HG02623 (cell line): ENCODE results near the gene WDR18.

ENCODE experiments used
- ATAC-seq: cut with Tn5 transposase; IDR thresholded peaks from one replicate; pipeline ENCODE4 v1.9.1; 2021; ENCODE audit warnings: moderate library complexity; ENCODE audit not compliant: unreplicated experiment

WDR18 gene

GRCh38 chr19:1006711-1007398 lies 22.7 kb downstream of the WDR18 start:
- ATAC-seq, result no peak

DNA sequence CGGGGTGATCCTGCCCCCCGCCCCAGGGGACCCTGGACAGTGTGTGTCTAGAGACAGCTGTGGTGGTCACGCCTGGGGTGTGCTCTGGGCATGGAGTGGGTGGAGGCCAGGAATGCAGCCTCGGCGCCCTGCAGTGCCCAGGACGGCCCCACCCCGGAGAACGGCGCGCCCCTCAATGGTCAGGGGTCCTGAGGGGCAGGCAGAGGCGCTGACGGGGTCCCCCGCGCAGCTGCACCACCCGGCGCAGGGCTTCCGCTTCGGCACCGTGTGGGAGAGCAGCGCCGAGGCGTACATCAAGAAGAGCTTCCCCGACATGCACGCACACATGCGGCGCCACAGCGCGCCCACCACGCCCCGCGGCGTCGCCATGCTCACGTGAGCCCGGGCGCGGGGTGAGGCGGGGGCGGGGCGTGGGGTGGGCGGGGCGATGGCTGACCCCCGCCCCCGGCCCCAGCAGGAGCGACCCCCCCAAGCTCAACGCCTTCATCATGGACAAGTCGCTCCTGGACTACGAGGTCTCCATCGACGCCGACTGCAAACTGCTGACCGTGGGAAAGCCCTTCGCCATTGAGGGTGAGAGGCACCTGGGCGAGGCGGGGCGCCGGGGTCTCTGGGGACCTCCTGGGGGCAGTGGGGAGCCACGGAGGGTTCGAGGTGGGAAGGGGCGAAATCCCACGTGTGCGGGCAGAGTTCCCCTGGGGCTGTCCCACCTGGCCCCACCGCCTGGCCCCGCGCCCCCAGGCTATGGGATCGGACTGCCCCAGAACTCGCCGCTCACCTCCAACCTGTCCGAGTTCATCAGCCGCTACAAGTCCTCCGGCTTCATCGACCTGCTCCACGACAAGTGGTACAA lies 23.5 kb downstream of the WDR18 start:
- ATAC-seq, result no peak

DNA sequence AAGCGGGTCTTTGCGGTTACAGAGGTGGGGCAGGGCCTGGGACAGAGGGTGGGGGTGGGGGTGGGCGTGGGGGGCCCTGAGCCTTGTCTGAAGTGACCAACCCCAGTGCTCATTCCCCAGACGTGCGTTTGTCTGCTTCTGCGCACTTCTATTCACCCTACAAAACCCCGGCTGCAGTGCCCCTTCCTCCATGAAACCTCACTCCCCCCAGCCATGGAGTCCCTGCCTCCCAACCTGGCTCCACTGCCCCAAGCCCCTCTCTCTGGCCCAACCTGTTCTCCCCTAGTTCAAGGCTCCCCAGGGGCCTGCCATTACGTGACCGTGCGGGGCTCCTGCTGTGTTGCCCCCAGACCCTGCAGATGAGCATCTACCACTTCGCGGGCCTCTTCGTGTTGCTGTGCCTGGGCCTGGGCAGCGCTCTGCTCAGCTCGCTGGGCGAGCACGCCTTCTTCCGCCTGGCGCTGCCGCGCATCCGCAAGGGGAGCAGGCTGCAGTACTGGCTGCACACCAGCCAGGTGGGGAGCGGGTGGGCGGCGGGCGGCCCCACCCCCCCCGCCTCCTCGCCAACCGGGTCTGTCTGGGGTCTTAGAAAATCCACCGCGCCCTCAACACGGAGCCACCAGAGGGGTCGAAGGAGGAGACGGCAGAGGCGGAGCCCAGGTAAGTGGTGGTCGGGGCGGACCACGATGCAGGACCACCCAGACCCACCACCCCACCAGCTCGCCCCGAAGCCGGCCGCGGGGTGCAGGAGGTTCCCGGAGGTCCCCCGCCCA lies 24.3 kb downstream of the WDR18 start:
- no peak for ATAC-seq

GRCh38 chr19:1009041-1009980 lies 25.2 kb downstream of the WDR18 start:
- ATAC-seq, result no peak

DNA sequence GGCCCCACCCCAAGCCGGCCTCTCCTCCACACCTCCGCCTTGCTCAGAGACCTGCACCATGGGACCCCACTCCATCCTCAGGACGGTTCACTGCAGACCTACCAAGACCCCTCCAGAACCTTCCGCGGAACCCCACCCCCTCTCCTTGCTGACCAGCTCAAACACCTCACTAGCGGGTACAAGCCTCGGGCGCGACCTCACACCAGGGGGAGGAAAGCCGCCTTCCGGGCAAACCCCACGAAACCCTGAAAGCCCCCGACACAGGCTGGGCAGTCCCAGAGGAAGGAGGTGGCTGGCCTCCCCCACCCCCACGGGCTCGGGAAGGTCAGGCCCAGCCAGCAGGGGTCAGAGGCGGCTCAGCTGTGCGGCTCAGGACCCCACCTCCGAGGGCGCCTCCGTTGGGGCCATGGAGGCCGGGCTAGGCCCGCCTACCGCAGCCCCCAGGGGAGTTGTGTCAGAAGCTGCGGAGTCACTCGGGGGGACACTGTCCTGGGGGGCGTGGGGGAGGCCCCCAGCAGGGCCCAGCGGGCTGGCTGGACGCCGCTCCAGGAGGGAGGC lies 25.9 kb downstream of the WDR18 start:
- no peak for ATAC-seq

DNA sequence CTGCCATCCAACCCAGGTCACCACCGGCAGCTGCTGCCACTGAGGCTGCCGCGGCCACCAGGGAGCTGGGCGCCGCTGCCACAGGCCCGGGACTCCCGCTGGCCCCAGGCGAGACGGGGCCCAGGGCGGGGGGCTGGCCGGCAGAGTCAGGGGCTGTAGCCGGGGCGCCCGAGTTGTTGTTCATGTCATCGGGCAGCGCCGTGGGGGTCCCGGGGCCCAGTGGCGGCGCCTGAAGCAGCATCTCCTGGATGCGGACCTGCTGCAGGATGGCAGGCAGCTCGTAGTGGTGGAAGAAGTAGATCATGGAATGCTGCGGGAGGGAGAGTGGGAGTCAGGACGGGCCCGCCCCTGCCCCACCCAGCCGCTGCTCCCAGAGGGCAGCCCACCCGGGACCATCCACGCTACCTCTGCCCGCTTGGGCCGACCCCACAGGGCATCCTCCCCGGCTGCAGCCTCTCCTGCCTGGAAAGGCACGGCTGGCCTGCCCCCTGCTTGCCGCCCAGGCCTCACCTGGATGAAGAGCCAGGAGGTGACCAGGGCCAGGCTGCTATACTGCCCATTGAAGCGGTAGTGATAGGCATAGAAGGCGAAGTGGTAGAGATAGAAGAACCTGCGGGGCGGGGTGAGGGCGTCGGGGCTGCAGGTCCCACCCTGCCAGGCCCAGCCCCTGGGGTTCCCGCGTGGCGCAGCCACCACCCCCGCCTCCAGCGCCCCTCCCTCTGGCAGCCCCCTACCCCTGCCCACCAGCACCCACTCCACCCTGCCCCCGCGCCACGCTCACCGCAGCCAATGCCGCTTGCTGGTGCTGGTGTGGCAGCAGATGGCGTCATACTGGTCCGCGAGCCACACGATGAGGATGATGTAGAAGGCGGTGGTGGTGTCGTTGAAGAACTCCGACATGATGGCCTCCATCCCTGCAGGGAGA lies 26.7 kb downstream of the WDR18 start:
- ATAC-seq, result no peak

GRCh38 chr19:1011831-1012333 lies 27.7 kb downstream of the WDR18 start:
- no peak for ATAC-seq

GRCh38 chr19:1012334-1012733 lies 28.2 kb downstream of the WDR18 start:
- ATAC-seq, result no peak

- no peak for ATAC-seq
These were observed 29.1 kb downstream of the WDR18 start for GRCh38 chr19:1013218-1013617.

DNA sequence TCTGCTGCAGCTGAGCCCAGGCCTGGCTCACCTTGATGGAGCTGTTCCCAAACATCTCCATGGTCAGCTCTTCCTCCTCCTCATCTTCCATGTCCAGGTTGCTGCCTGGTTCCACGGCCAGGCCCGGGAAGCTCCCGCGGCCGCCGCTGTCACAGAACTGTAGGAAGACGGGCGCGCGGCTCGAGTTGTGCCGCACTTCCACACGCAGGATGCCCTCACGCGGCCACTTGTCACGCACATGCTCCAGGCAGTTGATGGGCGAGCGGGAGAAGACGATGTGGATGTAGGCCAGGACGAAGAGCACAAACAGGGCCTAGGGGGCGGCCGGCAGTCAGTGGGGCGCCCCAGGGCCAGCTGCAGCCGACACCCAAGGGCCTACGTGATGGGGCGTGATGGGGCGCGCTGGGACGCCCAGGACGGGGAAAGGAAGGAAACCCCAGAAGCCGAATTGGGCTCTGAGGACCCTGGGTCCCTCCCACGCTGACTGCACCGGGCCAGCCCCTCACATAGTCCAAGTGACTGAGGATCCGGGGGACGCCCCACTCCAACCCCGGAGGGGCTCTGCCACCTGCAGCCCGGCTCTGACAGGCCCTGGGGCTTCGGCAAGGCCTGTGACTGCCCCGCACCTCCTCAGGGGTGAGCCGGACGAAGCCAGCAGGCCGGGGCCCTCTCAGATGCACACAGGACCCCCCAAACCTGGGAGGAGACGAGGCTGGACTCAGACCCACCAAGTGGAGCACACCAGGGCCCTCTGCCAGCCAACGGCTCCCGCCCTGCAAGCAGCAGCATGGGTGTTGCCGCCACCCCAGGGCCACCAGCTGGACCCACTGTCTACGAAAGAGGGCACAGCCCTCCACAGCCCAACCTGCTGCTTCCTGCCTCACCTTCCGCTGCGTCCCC lies 30.3 kb downstream of the WDR18 start:
- no peak for ATAC-seq

- ATAC-seq, result no peak
These were observed 31.1 kb downstream of the WDR18 start for GRCh38 chr19:1015061-1015781.

- ATAC-seq, result no peak
These were observed 31.9 kb downstream of the WDR18 start for GRCh38 chr19:1015782-1016646.

DNA sequence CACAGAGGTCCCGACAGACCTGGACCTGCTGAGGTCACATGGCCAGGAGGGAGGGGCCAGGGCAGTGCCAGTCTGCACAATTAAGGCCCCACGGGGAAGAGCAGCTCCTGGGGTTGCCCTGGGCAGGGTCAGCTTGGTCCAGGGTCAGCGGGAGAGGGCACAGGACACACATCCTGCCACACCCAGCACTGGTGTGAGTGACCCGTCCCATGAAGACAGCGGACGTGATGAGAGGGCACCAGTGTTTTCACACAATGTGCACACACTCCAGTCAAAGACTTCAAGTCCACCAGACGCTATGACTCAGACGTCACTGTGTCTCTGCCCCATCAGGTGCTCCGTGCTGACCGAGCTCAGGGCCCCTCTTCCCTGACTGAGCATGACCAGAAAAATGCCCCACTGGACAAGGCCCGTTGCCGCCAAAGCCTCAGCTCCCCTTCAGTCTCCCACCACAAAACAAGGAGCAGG lies 32.5 kb downstream of the WDR18 start:
- ATAC-seq, result no peak

- ATAC-seq, result no peak
These were observed 33.2 kb downstream of the WDR18 start for GRCh38 chr19:1017115-1017905.

DNA sequence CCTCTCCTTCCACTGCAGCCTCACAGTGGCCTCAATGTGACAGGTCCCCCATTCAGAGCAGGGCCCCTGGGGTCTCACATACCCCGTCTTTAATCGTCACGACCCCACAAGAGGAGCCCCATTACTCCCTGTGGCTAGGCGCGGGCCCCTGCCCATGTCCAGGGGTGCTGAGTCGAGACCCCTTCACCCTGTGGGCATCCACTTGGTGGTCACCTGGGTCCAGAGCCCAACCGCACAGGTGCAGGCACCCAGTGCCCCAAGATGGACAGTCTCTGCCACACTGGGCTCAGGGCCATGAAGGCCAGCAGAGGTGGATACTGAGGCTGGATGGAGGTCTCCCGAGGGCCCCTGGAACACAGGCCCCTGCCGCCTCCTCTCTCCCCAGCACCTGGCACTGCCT lies 33.8 kb downstream of the WDR18 start:
- ATAC-seq, result no peak
